GM21360 (cell line): ENCODE results near the gene CD28.

Experiments
- ATAC-seq: cut with Tn5 transposase; IDR thresholded peaks from one replicate; pipeline ENCODE4 v1.9.1; 2021; ENCODE audit warnings: mild to moderate bottlenecking, moderate library complexity; ENCODE audit not compliant: unreplicated experiment

Gene CD28

GRCh38 chr2:203713381-203713780 is 6.9 kb downstream of the CD28 start:
- no peak for ATAC-seq

GRCh38 chr2:203714112-203714511 is 7.7 kb downstream of the CD28 start:
- no peak for ATAC-seq

GRCh38 chr2:203715744-203716143 is 9.3 kb downstream of the CD28 start:
- ATAC-seq, result no peak

GRCh38 chr2:203718087-203718486 is 11.6 kb downstream of the CD28 start:
- no peak for ATAC-seq

GRCh38 chr2:203719456-203720410 is 13.3 kb downstream of the CD28 start:
- ATAC-seq, result no peak

GRCh38 chr2:203720915-203721672 is 14.7 kb downstream of the CD28 start:
- ATAC-seq, result no peak

GRCh38 chr2:203721781-203722300 is 15.4 kb downstream of the CD28 start:
- no peak for ATAC-seq

- no peak for ATAC-seq
Measured at GRCh38 chr2:203722411-203722810, 16.0 kb downstream of the CD28 start.

GRCh38 chr2:203728321-203728720 is 21.9 kb downstream of the CD28 start:
- no peak for ATAC-seq

GRCh38 chr2:203730076-203730729 is 23.8 kb downstream of the CD28 start:
- ATAC-seq, result peak; percentile 50

- ATAC-seq, result no peak
Measured at GRCh38 chr2:203730883-203731282, 24.4 kb downstream of the CD28 start.

GRCh38 chr2:203732092-203732952 is 25.9 kb downstream of the CD28 start:
- ATAC-seq, result no peak

- no peak for ATAC-seq
Measured at GRCh38 chr2:203732953-203733510, 26.6 kb downstream of the CD28 start.

GRCh38 chr2:203733684-203734083 is 27.2 kb downstream of the CD28 start:
- ATAC-seq, result no peak

GRCh38 chr2:203734276-203734983 is 28.0 kb downstream of the CD28 start:
- ATAC-seq, result no peak

- ATAC-seq, result peak; percentile 70
Measured at GRCh38 chr2:203737360-203737759, 30.9 kb downstream of the CD28 start.

GRCh38 chr2:203739351-203739750 is 32.9 kb downstream of the CD28 start:
- ATAC-seq, result no peak

- no peak for ATAC-seq
Measured at GRCh38 chr2:203740871-203741281, 34.4 kb downstream of the CD28 start.

GRCh38 chr2:203741566-203741965 is 35.1 kb downstream of the CD28 start:
- no peak for ATAC-seq
